T-cell (primary cell): ENCODE measurements around the gene SH3RF3. TPM values are rescaled to one million over a fixed set of nuclear protein-coding genes. Genes with fewer than 3 reads are reported as not detected.

Experiments
- ATAC-seq, 4 experiments: fragments of 200-7000 bp in 3 of 4; fragments of 150-1000 bp in 1 of 4; cut with Tn5 transposase; replicated peaks in 1 of 4; 1 replicate in 3 of 4; 2 replicates in 1 of 4; pipeline ENCODE4 v1.10.0; 2021; ENCODE audit warnings: moderate library complexity in 3 of 4, mild to moderate bottlenecking in 2 of 4, moderate number of reproducible peaks in 1 of 4
- CTCF ChIA-PET, 2 donors: fragments of 300-600 bp; sonication (Branson Sonifier 250); formaldehyde crosslinking; loops; one replicate each; lab custom pipeline; 2022; ENCODE audit warnings: antibody characterized with exemption in 2 of 2; lab: Charles Lee
- POLR2A ChIA-PET, 2 donors: fragments of 300-600 bp; sonication (Branson Sonifier 250); formaldehyde crosslinking; loops; one replicate each; lab custom pipeline; 2022; ENCODE audit warnings: antibody characterized with exemption in 2 of 2; lab: Charles Lee
- DNase-seq, 35 experiments: peaks; one replicate each; pipeline versions ENCODE4 v3.0.0 to v3.0.0-alpha.2; 2013 to 2023
- H3K27ac ChIP-seq: one replicate; pipeline ENCODE4 v1.5.1; 2013; ENCODE audit warnings: low read length
- H3K27me3 ChIP-seq, 2 experiments: replicated peaks in 1 of 2; 1 replicate in 1 of 2; 2 replicates in 1 of 2; pipeline versions ENCODE4 v1.6.1 to v1.7.0; 2013; ENCODE audit warnings: low read length in 1 of 2, mixed read lengths in 1 of 2; ENCODE audit not compliant: control insufficient read depth in 2 of 2, insufficient read depth in 2 of 2; ENCODE audit errors: extremely low read depth in 1 of 2
- H3K36me3 ChIP-seq, 2 donors: 1 replicate in 1 of 2; 2 replicates in 1 of 2; pipeline versions ENCODE4 v1.6.1 to v1.7.0; 2013; ENCODE audit warnings: low read length in 1 of 2; ENCODE audit not compliant: control insufficient read depth in 2 of 2, insufficient read depth in 1 of 2; ENCODE audit errors: extremely low read depth in 1 of 2
- H3K4me1 ChIP-seq, 2 experiments: 1 replicate in 1 of 2; 2 replicates in 1 of 2; pipeline versions ENCODE4 v1.6.1 to v1.7.0; 2013; ENCODE audit warnings: low read length in 2 of 2, mixed read lengths in 1 of 2; ENCODE audit not compliant: insufficient read depth in 2 of 2, control insufficient read depth in 1 of 2; ENCODE audit errors: extremely low read depth in 1 of 2
- H3K4me3 ChIP-seq, 2 donors: 1 replicate in 1 of 2; 2 replicates in 1 of 2; pipeline versions ENCODE4 v1.5.1 to v1.7.0; 2013; ENCODE audit warnings: mild to moderate bottlenecking in 2 of 2, low read length in 1 of 2, moderate library complexity in 1 of 2; ENCODE audit not compliant: control insufficient read depth in 1 of 2; ENCODE audit errors: extremely low read depth in 1 of 2
- H3K9me3 ChIP-seq: 2 replicates; pipeline ENCODE4 v1.7.0; 2013
- H3K27ac Mint-ChIP-seq, 2 donors: one replicate each; pipeline ENCODE4 v1.8.0; 2020 to 2021; ENCODE audit warnings: mild to moderate bottlenecking in 2 of 2, mixed read lengths in 2 of 2
- H3K27me3 Mint-ChIP-seq, 2 donors: one replicate each; pipeline ENCODE4 v1.8.0; 2021 to 2022; ENCODE audit warnings: mixed read lengths in 2 of 2
- H3K36me3 Mint-ChIP-seq: one replicate; pipeline ENCODE4 v1.8.0; 2021; ENCODE audit warnings: mixed read lengths
- H3K4me1 Mint-ChIP-seq, 3 donors: one replicate each; pipeline ENCODE4 v1.8.0; 2020 to 2022; ENCODE audit warnings: mixed read lengths in 3 of 3, mild to moderate bottlenecking in 1 of 3
- H3K4me3 Mint-ChIP-seq, 3 donors: one replicate each; pipeline ENCODE4 v1.8.0; 2020 to 2022; ENCODE audit warnings: mild to moderate bottlenecking in 3 of 3, mixed read lengths in 3 of 3, moderate library complexity in 3 of 3
- H3K9me3 Mint-ChIP-seq, 3 donors: one replicate each; pipeline ENCODE4 v1.8.0; 2020 to 2022; ENCODE audit warnings: mixed read lengths in 3 of 3
- WGBS: methylation state at CpG from one replicate; pipeline ENCODE4 v1.1.5; 2013; ENCODE audit warnings: missing lambda C conversion rate; ENCODE audit not compliant: insufficient coverage; 5-methylcytosine and 5-hydroxymethylcytosine counted together
- total RNA-seq, 35 experiments: library from RNA in 6 of 35; stranded (reverse) in 6 of 35; fragments of 120-200 nt in 1 of 35; gene quantifications; one replicate each; pipeline versions ENCODE4 v1.2.1 to v1.2.4 and lab custom pipeline; 2013 to 2026

Gene SH3RF3
- total RNA-seq, 5 donors from 2014 or later (not counting 1 experiment from before 2014, with no cell fraction given) = 1.8 to 4.6 (median 3.6) TPM

DNA sequence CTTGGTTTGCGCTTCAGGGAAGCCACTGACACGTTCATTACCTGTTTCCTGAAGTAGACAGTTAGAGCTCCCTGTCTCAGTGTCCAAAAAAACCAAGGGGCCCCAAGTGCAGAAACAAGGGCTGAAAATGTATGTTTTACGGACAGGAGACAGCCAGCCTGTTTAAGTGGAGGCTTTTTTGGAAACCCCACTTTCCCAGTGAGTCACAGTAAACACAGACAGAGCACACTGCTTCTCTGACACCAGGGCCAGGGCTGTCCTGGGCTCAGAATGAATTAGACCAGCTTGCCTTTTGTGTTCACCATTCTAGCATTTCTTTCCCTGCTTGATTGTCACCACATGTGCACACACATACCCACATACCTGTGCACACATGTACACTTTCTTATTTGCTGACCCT lies 128.6 kb downstream of the SH3RF3 start:
- ATAC-seq = no peak
- ChIA-PET CTCF (no interaction called here), POLR2A (no interaction called here)
- Histone ChIP-seq H3K9me3 (no peaks in the 10 kb centered on the region), H3K4me3 (no peak overlapping the region), H3K27me3 (peaks cover 0 to 22% of the 10 kb centered on the region in 2 experiments), H3K4me1 (peaks cover 0 to 7% of the 10 kb centered on the region in 2 experiments), H3K27ac (no peak overlapping the region), H3K36me3 (no peaks in the 10 kb centered on the region)
- H3K4me3 Mint-ChIP-seq = no peak overlapping the region
- no peaks in the 10 kb centered on the region for H3K9me3 Mint-ChIP-seq
- H3K27me3 Mint-ChIP-seq = peaks cover 0 to 4% of the 10 kb centered on the region in 2 donors
- peaks cover 15 to 44% (median 32%) of the 10 kb centered on the region in 3 donors for H3K4me1 Mint-ChIP-seq
- H3K36me3 Mint-ChIP-seq = no peaks in the 10 kb centered on the region
- DNase-seq = no peak
- H3K27ac Mint-ChIP-seq = no peak overlapping the region
- WGBS = 76% methylated on average over 3 of the region's 3 CpGs

- no peak overlapping the region for H3K27ac Mint-ChIP-seq
- Histone ChIP-seq H3K9me3 (no peaks in the 10 kb centered on the region), H3K4me1 (peaks cover 0 to 7% of the 10 kb centered on the region in 2 experiments), H3K27me3 (peaks cover 0 to 22% of the 10 kb centered on the region in 2 experiments), H3K4me3 (no peak overlapping the region), H3K36me3 (no peaks in the 10 kb centered on the region), H3K27ac (no peak overlapping the region)
- H3K4me3 Mint-ChIP-seq = no peak overlapping the region
- peaks cover 0 to 4% of the 10 kb centered on the region in 2 donors for H3K27me3 Mint-ChIP-seq
- POLR2A ChIA-PET = no interaction called here
- H3K4me1 Mint-ChIP-seq = peaks cover 15 to 44% (median 32%) of the 10 kb centered on the region in 3 donors
- DNase-seq (no peak), ATAC-seq (no peak)
- CTCF ChIA-PET = no interaction called here
- H3K9me3 Mint-ChIP-seq = no peaks in the 10 kb centered on the region
- 88% methylated on average over 7 of the region's 9 CpGs for WGBS
- no peaks in the 10 kb centered on the region for H3K36me3 Mint-ChIP-seq
Measured at GRCh38 chr2:109258376-109258775, 129.4 kb downstream of the SH3RF3 start.

DNA sequence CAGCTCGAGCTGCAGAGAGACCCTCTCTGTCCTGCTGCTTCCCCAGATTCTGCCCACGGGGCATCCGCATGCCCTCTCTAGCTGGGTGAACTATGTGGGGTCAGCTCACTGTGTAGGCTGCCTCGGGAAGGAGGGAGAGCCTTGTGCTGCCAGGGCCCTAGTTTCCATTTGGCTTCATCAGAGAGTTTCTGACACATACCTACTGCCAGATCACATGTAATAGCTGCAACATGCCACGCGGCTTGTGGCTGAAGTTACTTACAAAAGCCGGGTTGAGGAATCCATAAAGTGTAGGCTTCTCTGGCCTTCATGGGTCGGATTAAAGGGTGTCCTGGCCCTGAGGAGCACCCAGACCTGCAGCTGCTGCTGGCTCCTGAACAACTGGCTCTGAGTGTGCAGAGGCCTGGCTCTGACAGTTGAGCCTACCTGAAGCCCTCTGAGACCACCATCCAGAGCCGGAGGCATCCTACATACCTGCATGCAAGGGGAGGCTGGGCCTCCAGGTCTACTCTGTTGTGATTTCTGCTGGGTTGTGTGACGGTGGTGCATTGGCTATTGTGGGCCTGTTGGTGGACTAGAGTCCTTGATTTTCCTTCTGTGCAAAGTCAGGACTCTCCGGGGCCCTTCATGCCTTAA lies 130.0 kb downstream of the SH3RF3 start:
- H3K27me3 Mint-ChIP-seq = peaks cover 0 to 4% of the 10 kb centered on the region in 2 donors
- 82% methylated on average over 7 of the region's 11 CpGs for WGBS
- H3K4me1 Mint-ChIP-seq = peaks cover 15 to 44% (median 32%) of the 10 kb centered on the region in 3 donors
- ChIA-PET POLR2A (no interaction called here), CTCF (no interaction called here)
- DNase-seq (no peak), ATAC-seq (no peak)
- no peak overlapping the region for H3K4me3 Mint-ChIP-seq
- H3K36me3 Mint-ChIP-seq = no peaks in the 10 kb centered on the region
- H3K9me3 ChIP-seq = no peaks in the 10 kb centered on the region
- no peaks in the 10 kb centered on the region for H3K9me3 Mint-ChIP-seq
- H3K36me3 ChIP-seq = no peaks in the 10 kb centered on the region
- H3K4me1 ChIP-seq = peaks cover 0 to 7% of the 10 kb centered on the region in 2 experiments
- no peak overlapping the region for H3K4me3 ChIP-seq
- peaks cover 0 to 22% of the 10 kb centered on the region in 2 experiments for H3K27me3 ChIP-seq
- no peak overlapping the region for H3K27ac ChIP-seq
- H3K27ac Mint-ChIP-seq = no peak overlapping the region

DNA sequence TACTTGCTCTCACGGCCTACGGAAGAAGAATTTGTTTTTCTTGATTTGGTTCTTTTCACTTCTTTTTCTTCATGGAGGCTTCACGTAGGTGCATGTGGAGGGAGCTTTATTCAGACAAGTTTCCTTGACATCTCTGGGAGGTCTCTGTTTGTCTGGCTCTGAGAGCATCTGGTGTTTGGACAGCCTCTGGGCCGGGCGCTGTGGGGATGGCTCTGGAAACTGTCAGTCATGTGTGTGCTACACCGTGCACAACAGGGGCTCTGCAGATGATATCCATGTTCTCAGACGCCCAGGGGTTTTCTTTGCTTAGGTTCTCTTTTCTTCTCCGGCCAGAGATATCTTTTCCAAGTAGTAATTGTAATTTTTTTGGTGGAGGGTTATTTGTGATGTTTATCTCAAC lies 130.7 kb downstream of the SH3RF3 start:
- H3K9me3 ChIP-seq = no peaks in the 10 kb centered on the region
- Mint-ChIP-seq H3K4me1 (peaks cover 13 to 41% (median 30%) of the 10 kb centered on the region in 3 donors), H3K9me3 (no peaks in the 10 kb centered on the region), H3K27ac (no peak overlapping the region), H3K36me3 (no peaks in the 10 kb centered on the region), H3K27me3 (peaks cover 0 to 4% of the 10 kb centered on the region in 2 donors), H3K4me3 (no peak overlapping the region)
- H3K4me3 ChIP-seq = no peak overlapping the region
- H3K27ac ChIP-seq = no peak overlapping the region
- WGBS = 87% methylated on average over 3 of the region's 8 CpGs
- POLR2A ChIA-PET = no interaction called here
- H3K4me1 ChIP-seq = peaks cover 0 to 7% of the 10 kb centered on the region in 2 experiments
- CTCF ChIA-PET = no interaction called here
- H3K36me3 ChIP-seq = no peaks in the 10 kb centered on the region
- H3K27me3 ChIP-seq = peaks cover 0 to 20% of the 10 kb centered on the region in 2 experiments
- ATAC-seq = no peak
- DNase-seq = no peak

DNA sequence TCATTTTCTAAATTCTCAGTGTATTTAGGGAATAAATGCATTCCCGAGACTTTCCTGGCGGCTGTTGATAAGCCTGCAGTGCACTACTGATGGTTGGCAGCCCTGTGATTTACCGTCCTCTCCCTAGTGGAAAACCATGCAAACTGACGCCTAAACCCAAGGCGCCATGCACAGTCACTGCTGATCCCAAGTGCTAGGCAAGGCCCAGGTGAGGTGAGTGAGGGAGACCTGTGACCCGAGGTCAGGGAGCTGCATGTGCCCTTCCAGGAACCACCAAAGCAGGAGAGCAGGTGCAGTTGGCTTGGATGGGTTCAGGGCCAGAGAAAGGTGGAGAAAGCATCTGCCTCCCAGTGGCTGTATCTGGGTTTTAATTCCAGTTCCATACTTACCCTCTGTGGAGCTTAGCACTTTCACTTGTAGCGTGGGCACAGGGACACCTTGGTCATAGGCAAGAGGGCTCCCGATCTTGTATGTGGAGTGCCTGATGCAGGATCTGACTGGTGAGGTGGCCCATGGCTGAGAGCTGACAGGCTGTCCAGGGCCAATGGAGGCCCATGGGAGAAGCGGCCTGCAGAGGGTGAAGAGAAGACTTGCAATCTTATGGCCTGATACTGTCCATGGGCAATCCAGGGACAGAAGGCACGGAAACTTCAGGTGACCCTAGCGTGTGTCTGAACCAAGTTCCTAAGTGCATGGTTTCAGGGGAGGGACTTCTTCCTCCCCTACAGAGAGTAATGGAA lies 131.3 kb downstream of the SH3RF3 start:
- ATAC-seq = no peak
- Histone ChIP-seq H3K4me1 (peaks cover 0 to 7% of the 10 kb centered on the region in 2 experiments), H3K9me3 (no peaks in the 10 kb centered on the region), H3K27ac (no peak overlapping the region), H3K27me3 (peaks cover 0 to 18% of the 10 kb centered on the region in 2 experiments), H3K36me3 (no peaks in the 10 kb centered on the region), H3K4me3 (no peak overlapping the region)
- 87% methylated on average over 6 of the region's 11 CpGs for WGBS
- DNase-seq = no peak
- ChIA-PET POLR2A (no interaction called here), CTCF (no interaction called here)
- no peak overlapping the region for H3K4me3 Mint-ChIP-seq
- H3K27me3 Mint-ChIP-seq = peaks cover 0 to 4% of the 10 kb centered on the region in 2 donors
- H3K9me3 Mint-ChIP-seq = no peaks in the 10 kb centered on the region
- no peak overlapping the region for H3K27ac Mint-ChIP-seq
- peaks cover 12 to 40% (median 25%) of the 10 kb centered on the region in 3 donors for H3K4me1 Mint-ChIP-seq
- H3K36me3 Mint-ChIP-seq = no peaks in the 10 kb centered on the region

- Mint-ChIP-seq H3K4me3 (no peak overlapping the region), H3K9me3 (no peaks in the 10 kb centered on the region), H3K27ac (peak overlapping the region in 1 of 2 donors; percentile 24), H3K36me3 (no peaks in the 10 kb centered on the region), H3K27me3 (peaks cover 0 to 2% of the 10 kb centered on the region in 2 donors), H3K4me1 (peaks cover 7 to 32% (median 19%) of the 10 kb centered on the region in 3 donors)
- DNase-seq (no peak), ATAC-seq (no peak)
- POLR2A ChIA-PET = no interaction called here
- Histone ChIP-seq H3K27ac (no peak overlapping the region), H3K4me1 (peaks cover 0 to 7% of the 10 kb centered on the region in 2 experiments), H3K9me3 (no peaks in the 10 kb centered on the region), H3K36me3 (no peaks in the 10 kb centered on the region), H3K27me3 (peaks cover 0 to 18% of the 10 kb centered on the region in 2 experiments), H3K4me3 (no peak overlapping the region)
- CTCF ChIA-PET = no interaction called here
- WGBS = 83% methylated on average over 4 of the region's 8 CpGs
Measured at GRCh38 chr2:109260886-109261700, 132.1 kb downstream of the SH3RF3 start.
